GM12878 (cell line): ENCODE results near the gene CCDC15. TPM values are rescaled to one million over a fixed set of nuclear protein-coding genes. Genes with fewer than 3 reads are reported as not detected.
"Not testable (repeated sequence)": the region's sequence is repeated elsewhere in the genome, so short reads cannot be mapped to it uniquely, and the experiment has no call there.

ENCODE experiments used
- ATAC-seq: fragments of 200-7000 bp; cut with Tn5 transposase; 3 replicates; pipeline ENCODE4 v1.9.1; 2020; ENCODE audit warnings: mild to moderate bottlenecking, moderate library complexity
- BruUV-seq: library from RNA; stranded (reverse); fragments of 400-500 nt; replicated peaks from 2 replicates; lab custom pipeline; 2021; lab: Mats Ljungman, UMichigan
- CTCF ChIA-PET: fragments of 300-600 bp; sonication (Branson Sonifier 250); formaldehyde crosslinking; extraction: SDS; loops from one replicate; lab custom pipeline; 2021; ENCODE audit warnings: inconsistent platforms; lab: Yijun Ruan, JAX
- POLR2A ChIA-PET: fragments of 350-600 bp; formaldehyde crosslinking; extraction: SDS; loops from one replicate; lab custom pipeline; 2021; ENCODE audit warnings: inconsistent platforms; lab: Charles Lee
- RAD21 ChIA-PET: fragments of 300-600 bp; sonication (Branson Sonifier 250); formaldehyde crosslinking; loops from one replicate; lab custom pipeline; 2023; ENCODE audit warnings: antibody characterized with exemption; ENCODE audit not compliant: unreplicated experiment; lab: Charles Lee
- SMC1A ChIA-PET: fragments of 300-600 bp; sonication (Branson Sonifier 250); formaldehyde crosslinking; loops from one replicate; lab custom pipeline; 2023; ENCODE audit not compliant: unreplicated experiment, uncharacterized antibody; lab: Charles Lee
- DNase-seq: peaks from one replicate; pipeline ENCODE4 v3.0.0-alpha.2; 2011; ENCODE audit warnings: low read depth, low spot score
- FAIRE-seq: peaks from 3 replicates; lab custom pipeline; 2011; peaks lifted over from hg19 to GRCh38; lab: Jason Lieb, UNC
- H2AFZ ChIP-seq: 2 replicates; pipeline ENCODE4 v1.6.0; 2011; ENCODE audit warnings: low read depth, low read length, control low read depth; ENCODE audit not compliant: control insufficient read depth
- H3K27ac ChIP-seq: 2 replicates; pipeline ENCODE4 v1.5.1; 2011; ENCODE audit warnings: control low read depth; ENCODE audit not compliant: control insufficient read depth, insufficient read depth
- H3K27me3 ChIP-seq, 2 experiments: replicated peaks in 1 of 2; 2 replicates each; pipeline versions ENCODE4 v1.6.0 to v1.6.1; 2011; ENCODE audit warnings: low read length in 1 of 2; ENCODE audit not compliant: control insufficient read depth in 2 of 2, insufficient read depth in 2 of 2
- H3K36me3 ChIP-seq, 2 experiments: 2 replicates each; pipeline ENCODE4 v1.5.1; 2011; ENCODE audit warnings: low read length in 1 of 2; ENCODE audit not compliant: control insufficient read depth in 2 of 2, insufficient read depth in 2 of 2
- H3K4me1 ChIP-seq: 2 replicates; pipeline ENCODE4 v1.6.1; 2011; ENCODE audit warnings: mild to moderate bottlenecking, low read length, moderate library complexity, mixed read lengths; ENCODE audit not compliant: control insufficient read depth, insufficient read depth
- H3K4me2 ChIP-seq: 2 replicates; pipeline ENCODE4 v1.6.0; 2011; ENCODE audit warnings: control low read depth; ENCODE audit not compliant: control insufficient read depth, insufficient read depth
- H3K4me3 ChIP-seq: fragments of 200-600 bp; sonication (generic); 2 replicates; pipeline ENCODE4 v1.5.1; 2016
- H3K79me2 ChIP-seq: 2 replicates; pipeline ENCODE4 v1.6.0; 2011; ENCODE audit warnings: low read length; ENCODE audit not compliant: control insufficient read depth, insufficient read depth
- H3K9ac ChIP-seq: 2 replicates; pipeline ENCODE4 v1.8.0; 2011; ENCODE audit warnings: low read length, control low read depth, mixed read lengths; ENCODE audit not compliant: control insufficient read depth, insufficient read depth
- H3K9me3 ChIP-seq: replicated peaks from 3 replicates; pipeline ENCODE4 v1.5.1; 2011; ENCODE audit warnings: mild to moderate bottlenecking, low read length; ENCODE audit not compliant: control insufficient read depth, insufficient read depth
- H4K20me1 ChIP-seq: 2 replicates; pipeline ENCODE4 v1.6.0; 2011; ENCODE audit not compliant: control insufficient read depth, insufficient read depth
- RBBP5 ChIP-seq: fragments of 200-600 bp; sonication (generic); conservative IDR thresholded peaks from 2 replicates; pipeline ENCODE4 v1.6.1; 2016
- WGBS: methylation state at CpG from one replicate; pipeline ENCODE4 v1.1.6; 2016; ENCODE audit warnings: low lambda C conversion rate; ENCODE audit not compliant: insufficient replicate concordance, insufficient coverage; ENCODE audit errors: missing lambda C conversion rate; 5-methylcytosine and 5-hydroxymethylcytosine counted together
- in situ Hi-C: fragments of 300-500 bp; cut with MboI; formaldehyde crosslinking; loops from 9 replicates; pipeline ENCODE4 v1.14.3; 2018; ENCODE audit warnings: mixed read lengths
- intact Hi-C: fragments of 100-400 bp; cut with micrococcal nuclease; formaldehyde crosslinking; loops from one replicate; pipeline ENCODE4 v1.14.2; 2022; ENCODE audit not compliant: unreplicated experiment
- polyA plus RNA-seq, 11 experiments: library from polyadenylated mRNA; depleted of rRNA in 4 of 11; unstranded in 6 of 11; stranded (reverse) in 5 of 11; fragments of >200 nt; fragmentation: Nextera tagmentation in 4 of 11; fragmentation: Illumina TruSeq in 1 of 11; extraction: Ambion mirVana in 4 of 11; extraction: Trizol in 1 of 11; gene quantifications; 1 replicate in 1 of 11; 2 replicates in 10 of 11; pipeline versions ENCODE4 v1.2.1 to v1.2.3, GENCODE V29; 2011 to 2016; ENCODE audit warnings: inconsistent platforms in 2 of 11, missing spikeins in 2 of 11, low read depth in 1 of 11
- total RNA-seq, 4 experiments: library from RNA; depleted of rRNA in 3 of 4; stranded (reverse); fragments of >200 nt in 3 of 4; fragmentation: Illumina TruSeq in 1 of 4; extraction: Trizol in 1 of 4; gene quantifications; 2 replicates each; pipeline versions ENCODE4 v1.2.1 to v1.2.3, GENCODE V29; 2013 to 2021
- TF ChIP-seq, protein P1 (sequence below): IDR thresholded peaks from 2 replicates; pipeline ENCODE4 v1.6.1; 2011; ENCODE audit warnings: borderline replicate concordance, low read depth, mild to moderate bottlenecking, moderate library complexity, low read length; ENCODE audit not compliant: insufficient read depth, poor library complexity, severe bottlenecking

CCDC15 gene
- total and polyA plus RNA-seq, 10 of the 15 experiments (the other 5 are each of a cell fraction or from before 2014, with no cell fraction given), result 2.0 to 5.3 (median 3.3) TPM

DNA sequence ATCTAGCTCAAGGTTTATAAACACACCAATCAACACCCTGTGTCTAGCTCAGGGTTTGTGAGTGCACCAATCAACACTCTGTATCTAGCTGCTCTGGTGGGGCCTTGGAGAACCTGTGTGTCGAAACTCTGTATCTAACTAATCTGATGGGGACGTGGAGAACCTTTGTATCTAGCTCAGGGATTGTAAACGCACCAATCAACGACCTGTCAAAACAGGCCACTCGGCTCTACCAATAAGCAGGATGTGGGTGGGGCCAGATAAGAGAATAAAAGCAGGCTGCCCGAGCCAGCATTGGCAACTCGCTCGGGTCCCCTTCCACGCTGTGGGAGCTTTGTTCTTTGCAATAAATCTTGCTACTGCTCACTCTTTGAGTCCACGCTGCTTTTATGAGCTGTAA lies 136.1 kb downstream of the CCDC15 start:
- POLR2A ChIA-PET, result interaction anchor here (0.5 kb wide), 1 partner anchor 288 kb away, joined by 3 read pairs; no protein-coding TSS in a partner anchor
- H3K4me3 ChIP-seq, H3K4me2 ChIP-seq, H4K20me1 ChIP-seq, H3K9me3 ChIP-seq, FAIRE-seq, H2AFZ ChIP-seq, ATAC-seq, H3K36me3 ChIP-seq, in situ Hi-C loops, H3K27me3 ChIP-seq, DNase-seq, H3K79me2 ChIP-seq, H3K4me1 ChIP-seq, H3K27ac ChIP-seq, BruUV-seq, H3K9ac ChIP-seq: not testable (repeated sequence)
- WGBS, result 78% methylated on average over 9 of the region's 10 CpGs
- RAD21 ChIA-PET, result interaction anchor here (1.0 to 3.3 kb wide), 6 partner anchors 17 to 315 kb away, joined by 3 to 44 read pairs (median 4); partner anchors contain the start of gene CCDC15
- intact Hi-C loops, result loop anchor here (5.0 kb wide), 1 partner anchor 317 kb away; no protein-coding TSS in a partner anchor
- CTCF ChIA-PET, result interaction anchor here (1.6 to 7.4 kb wide), 7 partner anchors 7 to 314 kb away, joined by 5 to 100 read pairs (median 8); partner anchors contain the start of gene TMEM218
- SMC1A ChIA-PET, result interaction anchor here (0.8 to 4.2 kb wide), 9 partner anchors 11 to 272 kb away, joined by 3 to 46 read pairs (median 8); partner anchors contain the start of gene TMEM218

DNA sequence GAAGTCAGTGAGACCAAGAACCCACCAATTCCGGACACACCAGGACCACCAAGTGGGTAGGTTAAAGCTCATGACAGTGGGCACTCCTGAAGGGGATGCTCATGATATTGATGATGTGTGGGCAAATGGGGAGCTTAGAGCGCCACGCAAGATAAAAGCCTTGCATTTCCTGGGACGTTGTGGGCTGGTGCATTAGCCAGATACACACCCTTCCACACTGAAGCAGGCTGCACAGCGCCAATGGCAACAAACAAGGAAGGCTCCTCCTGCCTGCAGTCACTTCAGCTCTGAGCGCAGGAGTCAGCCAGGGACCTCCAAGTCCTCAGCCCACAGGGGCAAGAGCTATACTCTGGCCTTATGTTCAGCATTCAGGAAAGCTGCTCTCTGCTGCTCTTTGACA lies 136.8 kb downstream of the CCDC15 start:
- H3K9me3 ChIP-seq, result no peaks in the 10 kb centered on the region
- no peaks in the 10 kb centered on the region for H3K4me1 ChIP-seq
- RAD21 ChIA-PET, result interaction anchor here (0.8 to 3.3 kb wide), 18 partner anchors 10 to 343 kb away, joined by 3 to 44 read pairs (median 6); partner anchors contain the start of genes CCDC15 and TMEM218
- in situ Hi-C loops, result no loop called here
- H3K9ac ChIP-seq, result no peak overlapping the region
- no TSS peak for BruUV-seq
- TF ChIP-seq, protein P1, sequence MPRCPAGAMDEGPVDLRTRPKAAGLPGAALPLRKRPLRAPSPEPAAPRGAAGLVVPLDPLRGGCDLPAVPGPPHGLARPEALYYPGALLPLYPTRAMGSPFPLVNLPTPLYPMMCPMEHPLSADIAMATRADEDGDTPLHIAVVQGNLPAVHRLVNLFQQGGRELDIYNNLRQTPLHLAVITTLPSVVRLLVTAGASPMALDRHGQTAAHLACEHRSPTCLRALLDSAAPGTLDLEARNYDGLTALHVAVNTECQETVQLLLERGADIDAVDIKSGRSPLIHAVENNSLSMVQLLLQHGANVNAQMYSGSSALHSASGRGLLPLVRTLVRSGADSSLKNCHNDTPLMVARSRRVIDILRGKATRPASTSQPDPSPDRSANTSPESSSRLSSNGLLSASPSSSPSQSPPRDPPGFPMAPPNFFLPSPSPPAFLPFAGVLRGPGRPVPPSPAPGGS, result no peak
- no peak for TF ChIP-seq RBBP5
- no peak overlapping the region for H3K4me3 ChIP-seq
- SMC1A ChIA-PET, result interaction anchor here (0.8 to 4.2 kb wide), 20 partner anchors 12 to 339 kb away, joined by 3 to 46 read pairs (median 4); partner anchors contain the start of gene TMEM218
- H3K4me2 ChIP-seq, result no peak overlapping the region
- no peaks in the 10 kb centered on the region for H3K79me2 ChIP-seq
- no peaks in the 10 kb centered on the region for H4K20me1 ChIP-seq
- H3K27me3 ChIP-seq, result no peaks in the 10 kb centered on the region
- H2AFZ ChIP-seq, result no peak overlapping the region
- no peak for DNase-seq
- 0 out of 4 replicates have a peak, but pooled peaks cover 0 to 2% of the 10 kb centered on the region in 2 experiments for H3K36me3 ChIP-seq
- CTCF ChIA-PET, result interaction anchor here (0.6 to 7.4 kb wide), 31 partner anchors 8 to 340 kb away, joined by 3 to 100 read pairs (median 5); partner anchors contain the start of genes CCDC15 and TMEM218
- peak; percentile 29; the same call in 2 of the 3 replicates for ATAC-seq
- no peak overlapping the region for H3K27ac ChIP-seq
- intact Hi-C loops, result loop anchor here (1.0 to 5.0 kb wide), 3 partner anchors 50 to 316 kb away; no protein-coding TSS in a partner anchor
- 78% methylated on average over 6 of the region's 6 CpGs for WGBS
- POLR2A ChIA-PET, result interaction anchor here (0.5 kb wide), 1 partner anchor 288 kb away, joined by 3 read pairs; no protein-coding TSS in a partner anchor
- FAIRE-seq, result no peak

Other genes starting within 250 kb of the CCDC15 start
Only the 7 nearest of the 11 such genes appear.
- gene MSANTD2, start 153.8 kb upstream of the CCDC15 start, total RNA-seq (2014; rRNA removed), result 12.0 and 13.7 TPM in 2 replicates
- gene MSANTD2, start 153.8 kb upstream of the CCDC15 start, total RNA-seq (2014; rRNA removed; fragmentation: Illumina TruSeq; extraction: Trizol), result 10.6 and 11.2 TPM in 2 replicates
- gene MSANTD2, start 153.8 kb upstream of the CCDC15 start, total RNA-seq (2021), result 8.7 and 9.0 TPM in 2 replicates
- 7.2 and 10.4 TPM in 2 replicates for gene MSANTD2, start 153.8 kb upstream of the CCDC15 start, polyA plus RNA-seq (2011; rRNA removed)
- 11.6 and 17.5 TPM in 2 replicates for gene MSANTD2, start 153.8 kb upstream of the CCDC15 start, polyA plus RNA-seq (2014; fragmentation: Illumina TruSeq; extraction: Trizol)
- gene MSANTD2, start 153.8 kb upstream of the CCDC15 start, polyA plus RNA-seq (2014; fragmentation: Nextera tagmentation; extraction: Ambion mirVana), result 1 to 10 TPM; 3.0 to 4.1 TPM
- 12.4 and 13.8 TPM in 2 replicates for gene MSANTD2, start 153.8 kb upstream of the CCDC15 start, polyA plus RNA-seq (2014; rRNA removed)
- gene MSANTD2, start 153.8 kb upstream of the CCDC15 start, polyA plus RNA-seq (2016; fragmentation: Nextera tagmentation; extraction: Ambion mirVana), result 1 to 10 TPM; 6.4 to 7.0 TPM
- gene ROBO3, start 88.8 kb upstream of the CCDC15 start, total RNA-seq (2014; rRNA removed), result 0.23 and 0.65 TPM in 2 replicates
- gene ROBO3, start 88.8 kb upstream of the CCDC15 start, total RNA-seq (2014; rRNA removed; fragmentation: Illumina TruSeq; extraction: Trizol), result 0.31 TPM in 1 of 2 replicates, not detected in the other
- gene ROBO3, start 88.8 kb upstream of the CCDC15 start, total RNA-seq (2021), result 0.24 and 0.36 TPM in 2 replicates
- 0.18 and 0.32 TPM in 2 replicates for gene ROBO3, start 88.8 kb upstream of the CCDC15 start, polyA plus RNA-seq (2011; rRNA removed)
- 0.10 TPM in 1 of 2 replicates, not detected in the other for gene ROBO3, start 88.8 kb upstream of the CCDC15 start, polyA plus RNA-seq (2014; fragmentation: Illumina TruSeq; extraction: Trizol)
- not detected for gene ROBO3, start 88.8 kb upstream of the CCDC15 start, polyA plus RNA-seq (2014; fragmentation: Nextera tagmentation; extraction: Ambion mirVana)
- gene ROBO3, start 88.8 kb upstream of the CCDC15 start, polyA plus RNA-seq (2014; rRNA removed), result 0.63 and 0.67 TPM in 2 replicates
- under 1 TPM; 0.31 to 0.63 TPM for gene ROBO3, start 88.8 kb upstream of the CCDC15 start, polyA plus RNA-seq (2016; fragmentation: Nextera tagmentation; extraction: Ambion mirVana)
- not detected in 2 replicates for gene ROBO4, start 56.3 kb upstream of the CCDC15 start, total RNA-seq (2014; rRNA removed)
- gene ROBO4, start 56.3 kb upstream of the CCDC15 start, total RNA-seq (2014; rRNA removed; fragmentation: Illumina TruSeq; extraction: Trizol), result not detected in 2 replicates
- 0.21 TPM in 1 of 2 replicates, not detected in the other for gene ROBO4, start 56.3 kb upstream of the CCDC15 start, total RNA-seq (2021)
- gene ROBO4, start 56.3 kb upstream of the CCDC15 start, polyA plus RNA-seq (2011; rRNA removed), result not detected in 2 replicates
- not detected in 2 replicates for gene ROBO4, start 56.3 kb upstream of the CCDC15 start, polyA plus RNA-seq (2014; fragmentation: Illumina TruSeq; extraction: Trizol)
- not detected for gene ROBO4, start 56.3 kb upstream of the CCDC15 start, polyA plus RNA-seq (2014; fragmentation: Nextera tagmentation; extraction: Ambion mirVana)
- not detected in 2 replicates for gene ROBO4, start 56.3 kb upstream of the CCDC15 start, polyA plus RNA-seq (2014; rRNA removed)
- gene ROBO4, start 56.3 kb upstream of the CCDC15 start, polyA plus RNA-seq (2016; fragmentation: Nextera tagmentation; extraction: Ambion mirVana), result not detected
- not detected in 2 replicates for gene HEPN1, start 35.0 kb upstream of the CCDC15 start, total RNA-seq (2014; rRNA removed)
- gene HEPN1, start 35.0 kb upstream of the CCDC15 start, total RNA-seq (2014; rRNA removed; fragmentation: Illumina TruSeq; extraction: Trizol), result not detected in 2 replicates
- not detected in 2 replicates for gene HEPN1, start 35.0 kb upstream of the CCDC15 start, total RNA-seq (2021)
- gene HEPN1, start 35.0 kb upstream of the CCDC15 start, polyA plus RNA-seq (2011; rRNA removed), result not detected in 2 replicates
- not detected in 2 replicates for gene HEPN1, start 35.0 kb upstream of the CCDC15 start, polyA plus RNA-seq (2014; fragmentation: Illumina TruSeq; extraction: Trizol)
- not detected for gene HEPN1, start 35.0 kb upstream of the CCDC15 start, polyA plus RNA-seq (2014; fragmentation: Nextera tagmentation; extraction: Ambion mirVana)
- gene HEPN1, start 35.0 kb upstream of the CCDC15 start, polyA plus RNA-seq (2014; rRNA removed), result not detected in 2 replicates
- gene HEPN1, start 35.0 kb upstream of the CCDC15 start, polyA plus RNA-seq (2016; fragmentation: Nextera tagmentation; extraction: Ambion mirVana), result not detected
- gene HEPACAM, start 18.2 kb upstream of the CCDC15 start, total RNA-seq (2014; rRNA removed), result not detected in 2 replicates
- not detected in 2 replicates for gene HEPACAM, start 18.2 kb upstream of the CCDC15 start, total RNA-seq (2014; rRNA removed; fragmentation: Illumina TruSeq; extraction: Trizol)
- gene HEPACAM, start 18.2 kb upstream of the CCDC15 start, total RNA-seq (2021), result 0.08 TPM in 1 of 2 replicates, not detected in the other
- gene HEPACAM, start 18.2 kb upstream of the CCDC15 start, polyA plus RNA-seq (2011; rRNA removed), result 0.03 TPM in 1 of 2 replicates, not detected in the other
- not detected in 2 replicates for gene HEPACAM, start 18.2 kb upstream of the CCDC15 start, polyA plus RNA-seq (2014; fragmentation: Illumina TruSeq; extraction: Trizol)
- not detected for gene HEPACAM, start 18.2 kb upstream of the CCDC15 start, polyA plus RNA-seq (2014; fragmentation: Nextera tagmentation; extraction: Ambion mirVana)
- gene HEPACAM, start 18.2 kb upstream of the CCDC15 start, polyA plus RNA-seq (2014; rRNA removed), result not detected in 2 replicates
- gene HEPACAM, start 18.2 kb upstream of the CCDC15 start, polyA plus RNA-seq (2016; fragmentation: Nextera tagmentation; extraction: Ambion mirVana), result not detected
- 2.4 and 2.7 TPM in 2 replicates for gene SLC37A2, start 109.1 kb downstream of the CCDC15 start, total RNA-seq (2014; rRNA removed)
- 1.3 and 1.4 TPM in 2 replicates for gene SLC37A2, start 109.1 kb downstream of the CCDC15 start, total RNA-seq (2014; rRNA removed; fragmentation: Illumina TruSeq; extraction: Trizol)
- 3.0 and 3.4 TPM in 2 replicates for gene SLC37A2, start 109.1 kb downstream of the CCDC15 start, total RNA-seq (2021)
- gene SLC37A2, start 109.1 kb downstream of the CCDC15 start, polyA plus RNA-seq (2011; rRNA removed), result 8.3 and 9.8 TPM in 2 replicates
- gene SLC37A2, start 109.1 kb downstream of the CCDC15 start, polyA plus RNA-seq (2014; fragmentation: Illumina TruSeq; extraction: Trizol), result 1.4 and 1.7 TPM in 2 replicates
- under 1 TPM; 0.26 to 0.29 TPM for gene SLC37A2, start 109.1 kb downstream of the CCDC15 start, polyA plus RNA-seq (2014; fragmentation: Nextera tagmentation; extraction: Ambion mirVana)
- gene SLC37A2, start 109.1 kb downstream of the CCDC15 start, polyA plus RNA-seq (2014; rRNA removed), result 2.5 and 2.7 TPM in 2 replicates
- gene SLC37A2, start 109.1 kb downstream of the CCDC15 start, polyA plus RNA-seq (2016; fragmentation: Nextera tagmentation; extraction: Ambion mirVana), result 1 to 10 TPM in 1 of 2 experiments, under 1 TPM in 1; 0.99 to 2.3 TPM
- gene TMEM218, start 157.4 kb downstream of the CCDC15 start, total RNA-seq (2014; rRNA removed), result 28.9 and 37.9 TPM in 2 replicates
- 24.0 and 27.0 TPM in 2 replicates for gene TMEM218, start 157.4 kb downstream of the CCDC15 start, total RNA-seq (2014; rRNA removed; fragmentation: Illumina TruSeq; extraction: Trizol)
- 14.4 and 19.9 TPM in 2 replicates for gene TMEM218, start 157.4 kb downstream of the CCDC15 start, total RNA-seq (2021)
- 35.7 and 36.8 TPM in 2 replicates for gene TMEM218, start 157.4 kb downstream of the CCDC15 start, polyA plus RNA-seq (2011; rRNA removed)
- 30.5 and 46.9 TPM in 2 replicates for gene TMEM218, start 157.4 kb downstream of the CCDC15 start, polyA plus RNA-seq (2014; fragmentation: Illumina TruSeq; extraction: Trizol)
- 10 to 100 TPM; 11.2 to 15.5 TPM for gene TMEM218, start 157.4 kb downstream of the CCDC15 start, polyA plus RNA-seq (2014; fragmentation: Nextera tagmentation; extraction: Ambion mirVana)
- 25.2 and 28.7 TPM in 2 replicates for gene TMEM218, start 157.4 kb downstream of the CCDC15 start, polyA plus RNA-seq (2014; rRNA removed)
- gene TMEM218, start 157.4 kb downstream of the CCDC15 start, polyA plus RNA-seq (2016; fragmentation: Nextera tagmentation; extraction: Ambion mirVana), result 10 to 100 TPM; 45.7 to 50.3 TPM